ENCODE data around the gene APOA4. TPM values are rescaled to one million over a fixed set of nuclear protein-coding genes. Genes with fewer than 3 reads are reported as not detected.
"Not testable (repeated sequence)": the region's sequence is repeated elsewhere in the genome, so short reads cannot be mapped to it uniquely, and the experiment has no call there.

Gene APOA4
- total and polyA plus RNA-seq, 9 of the 15 experiments (the other 6 are each of a cell fraction or from before 2014, with no cell fraction given) = 0.07 TPM; not detected in 8

DNA sequence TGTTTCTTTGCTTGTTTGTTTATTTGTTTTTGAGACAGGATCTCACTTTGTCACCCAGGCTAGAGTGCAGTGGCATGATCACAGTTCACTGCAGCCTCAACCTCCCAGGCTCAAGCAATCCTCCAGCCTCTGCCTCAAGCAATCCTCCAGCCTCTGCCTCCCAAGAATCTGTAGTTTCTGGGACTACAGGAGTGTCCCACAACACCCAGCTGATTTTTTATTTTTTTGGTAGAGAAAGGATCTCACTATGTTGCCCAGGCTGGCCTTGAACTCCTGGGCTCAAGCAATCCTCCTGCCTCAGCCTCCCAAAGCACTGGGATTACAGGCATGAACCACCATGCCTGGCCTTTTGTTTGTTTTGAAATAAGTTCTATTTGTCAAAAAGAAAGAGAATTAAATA, 21.4 kb downstream of the APOA4 start:
- H4K20me1 ChIP-seq (replicated peaks; ENCODE audit: control insufficient read depth, insufficient read depth, low read length); H2AFZ ChIP-seq (ENCODE audit: low read depth, low read length); H3K9ac ChIP-seq (ENCODE audit: insufficient read depth in 1 of 2, low read depth in 2 of 2, low read length in 2 of 2): not testable (repeated sequence)

GRCh38 chr11:116800610-116801009, 22.5 kb downstream of the APOA4 start:
- ChIA-PET POLR2A (interaction anchor here (1.5 kb wide), 1 partner anchor 14 kb away, joined by 4 read pairs; no protein-coding TSS in a partner anchor), CTCF (ENCODE audit: low intra/inter-chr PET ratio) (no interaction called here)
- Histone ChIP-seq H3K4me2 (ENCODE audit: insufficient read depth, low read length) (no peak overlapping the region), H4K20me1 (replicated peaks; ENCODE audit: control insufficient read depth, insufficient read depth, low read length) (no peaks in the 10 kb centered on the region), H3K9me1 (ENCODE audit: control insufficient read depth, insufficient read depth, low read length) (no peaks in the 10 kb centered on the region), H2AFZ (ENCODE audit: low read depth, low read length) (no peak overlapping the region), H3K79me2 (ENCODE audit: control insufficient read depth, insufficient read depth, low read length) (no peaks in the 10 kb centered on the region), H3K9ac (ENCODE audit: insufficient read depth in 1 of 2, low read depth in 2 of 2, low read length in 2 of 2) (no peak overlapping the region), H3K4me1 (replicated peaks in 1 of 2; ENCODE audit: control insufficient read depth in 2 of 2, insufficient read depth in 2 of 2, low read length in 2 of 2) (peaks cover 3 to 7% of the 10 kb centered on the region in 2 experiments; a peak in 4 of 5 replicates), H3K36me3 (ENCODE audit: control insufficient read depth, insufficient read depth, low read length) (no peaks in the 10 kb centered on the region), H3K9me3 (replicated peaks; ENCODE audit: control insufficient read depth, insufficient read depth, low read depth, low read length) (no peaks in the 10 kb centered on the region), H3K27me3 (ENCODE audit: control insufficient read depth in 2 of 2, insufficient read depth in 2 of 2, low read length in 2 of 2) (no peaks in the 10 kb centered on the region; a peak in 1 of 5 replicates), H3K27ac (ENCODE audit: extremely low read depth, low read depth, low read length) (no peak overlapping the region), H3K4me3 (no peak overlapping the region)
- FAIRE-seq (no peak), DNase-seq (ENCODE audit: extremely low read depth in 1 of 4, low spot score in 3 of 4) (no peak), ATAC-seq (no peak)
- WGBS (ENCODE audit: insufficient coverage, low coverage, missing lambda C conversion rate) = 62% methylated on average over 2 of the region's 2 CpGs
- no TSS peak for BruUV-seq (replicated peaks)
- in situ Hi-C loops (cut with MboI) = no loop called here
- intact Hi-C loops (cut with micrococcal nuclease) = no loop called here
- TF ChIP-seq ZNF511 (CRISPR knock-in tag; IDR thresholded peaks at IDR 0.05) = no peak
- no peak for TF ChIP-seq HMG20A (CRISPR knock-in tag; conservative IDR thresholded peaks at IDR 0.05)
- no peak for TF ChIP-seq ZBTB26 (CRISPR knock-in tag; IDR thresholded peaks at IDR 0.05)
- peak; percentile 71 for TF ChIP-seq NFE2 (IDR thresholded peaks at IDR 0.05; ENCODE audit: low read depth)
- TF ChIP-seq NELFE (IDR thresholded peaks at IDR 0.05; ENCODE audit: insufficient read depth, insufficient read length) = no peak
- no peak for TF ChIP-seq ZSCAN32 (CRISPR knock-in tag; IDR thresholded peaks at IDR 0.05)
- no peak for TF ChIP-seq THAP7 (CRISPR knock-in tag; IDR thresholded peaks at IDR 0.05)
- no peak for TF ChIP-seq HIVEP1 (CRISPR knock-in tag; IDR thresholded peaks at IDR 0.05)
- TF ChIP-seq KLF1 (tag; IDR thresholded peaks at IDR 0.05) = no peak
- peak; percentile 72 for TF ChIP-seq MAFF (IDR thresholded peaks at IDR 0.05; ENCODE audit: low read length)
- TF ChIP-seq SMAD3 (CRISPR knock-in tag; conservative IDR thresholded peaks at IDR 0.05) = no peak
- TF ChIP-seq, protein P1, sequence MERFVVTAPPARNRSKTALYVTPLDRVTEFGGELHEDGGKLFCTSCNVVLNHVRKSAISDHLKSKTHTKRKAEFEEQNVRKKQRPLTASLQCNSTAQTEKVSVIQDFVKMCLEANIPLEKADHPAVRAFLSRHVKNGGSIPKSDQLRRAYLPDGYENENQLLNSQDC (CRISPR knock-in tag; IDR thresholded peaks at IDR 0.05) = no peak
- no peak for TF ChIP-seq LEF1 (IDR thresholded peaks at IDR 0.05)

More for the DNA sequence above, 21.4 kb downstream of the APOA4 start:
- H3K4me2 ChIP-seq (ENCODE audit: insufficient read depth, low read length); H3K9me1 ChIP-seq (ENCODE audit: control insufficient read depth, insufficient read depth, low read length); ATAC-seq; H3K27me3 ChIP-seq (ENCODE audit: control insufficient read depth in 2 of 2, insufficient read depth in 2 of 2, low read length in 2 of 2); BruUV-seq (replicated peaks); H3K36me3 ChIP-seq (ENCODE audit: control insufficient read depth, insufficient read depth, low read length); H3K4me3 ChIP-seq; H3K27ac ChIP-seq (ENCODE audit: extremely low read depth, low read depth, low read length); H3K79me2 ChIP-seq (ENCODE audit: control insufficient read depth, insufficient read depth, low read length); in situ Hi-C loops (cut with MboI); intact Hi-C loops (cut with micrococcal nuclease); POLR2A ChIA-PET; CTCF ChIA-PET (ENCODE audit: low intra/inter-chr PET ratio); FAIRE-seq; H3K4me1 ChIP-seq (replicated peaks in 1 of 2; ENCODE audit: control insufficient read depth in 2 of 2, insufficient read depth in 2 of 2, low read length in 2 of 2); DNase-seq (ENCODE audit: extremely low read depth in 1 of 4, low spot score in 3 of 4); H3K9me3 ChIP-seq (replicated peaks; ENCODE audit: control insufficient read depth, insufficient read depth, low read depth, low read length): not testable (repeated sequence)
- peak; percentile 55 for TF ChIP-seq ZNF121 (CRISPR knock-in tag; conservative IDR thresholded peaks at IDR 0.05)
